Measurements from ENCODE around the gene TLE3. TPM values are rescaled to one million over a fixed set of nuclear protein-coding genes. Genes with fewer than 3 reads are reported as not detected.

TLE3 gene
- total and polyA plus RNA-seq, 2 donors: 21.5 to 25.7 TPM

GRCh38 chr15:70033109-70033508 lies 64.6 kb downstream of the TLE3 start:
- DNase-seq (ENCODE audit: extremely low spot score): no peak
- no peaks in the 10 kb centered on the region for H3K4me1 ChIP-seq (ENCODE audit: insufficient read depth)
- H3K36me3 ChIP-seq (ENCODE audit: insufficient read depth): no peaks in the 10 kb centered on the region
- H3K27ac ChIP-seq (ENCODE audit: low read depth): no peak overlapping the region
- H3K4me3 ChIP-seq (ENCODE audit: low read depth, low read length): no peak overlapping the region
- 62% methylated on average over 10 of the region's 10 CpGs for WGBS

GRCh38 chr15:70032509-70032908 lies 65.2 kb downstream of the TLE3 start:
- no peaks in the 10 kb centered on the region for H3K4me1 ChIP-seq (ENCODE audit: insufficient read depth)
- H3K4me3 ChIP-seq (ENCODE audit: low read depth, low read length): no peak overlapping the region
- WGBS: 84% methylated on average over 2 of the region's 2 CpGs
- DNase-seq (ENCODE audit: extremely low spot score): no peak
- H3K27ac ChIP-seq (ENCODE audit: low read depth): no peak overlapping the region
- H3K36me3 ChIP-seq (ENCODE audit: insufficient read depth): no peaks in the 10 kb centered on the region

GRCh38 chr15:70031713-70032112 lies 66.0 kb downstream of the TLE3 start:
- no peak overlapping the region for H3K27ac ChIP-seq (ENCODE audit: low read depth)
- no peak overlapping the region for H3K4me3 ChIP-seq (ENCODE audit: low read depth, low read length)
- H3K4me1 ChIP-seq (ENCODE audit: insufficient read depth): no peaks in the 10 kb centered on the region
- H3K36me3 ChIP-seq (ENCODE audit: insufficient read depth): no peaks in the 10 kb centered on the region
- WGBS: 96% methylated on average over 2 of the region's 2 CpGs
- DNase-seq (ENCODE audit: extremely low spot score): no peak

- 95% methylated on average over 5 of the region's 5 CpGs for WGBS
- no peak for DNase-seq (ENCODE audit: extremely low spot score)
- Histone ChIP-seq H3K27ac (ENCODE audit: low read depth) (no peak overlapping the region), H3K36me3 (ENCODE audit: insufficient read depth) (no peaks in the 10 kb centered on the region), H3K4me3 (ENCODE audit: low read depth, low read length) (no peak overlapping the region), H3K4me1 (ENCODE audit: insufficient read depth) (no peaks in the 10 kb centered on the region)
These were observed 66.5 kb downstream of the TLE3 start for GRCh38 chr15:70031261-70031660.

- WGBS: 97% methylated on average over 5 of the region's 5 CpGs
- no peaks in the 10 kb centered on the region for H3K36me3 ChIP-seq (ENCODE audit: insufficient read depth)
These were observed 66.9 kb downstream of the TLE3 start for GRCh38 chr15:70030851-70031250.

GRCh38 chr15:70029297-70029701 lies 68.4 kb downstream of the TLE3 start:
- no peak overlapping the region for H3K4me3 ChIP-seq (ENCODE audit: low read depth, low read length)
- no peaks in the 10 kb centered on the region for H3K4me1 ChIP-seq (ENCODE audit: insufficient read depth)
- H3K36me3 ChIP-seq (ENCODE audit: insufficient read depth): no peaks in the 10 kb centered on the region
- DNase-seq (ENCODE audit: extremely low spot score): no peak
- no peak overlapping the region for H3K27ac ChIP-seq (ENCODE audit: low read depth)
- 90% methylated on average over 3 of the region's 3 CpGs for WGBS

More at GRCh38 chr15:70030851-70031250, 66.9 kb downstream of the TLE3 start:
- H3K4me3 ChIP-seq (ENCODE audit: low read depth, low read length): no peak overlapping the region
- H3K27ac ChIP-seq (ENCODE audit: low read depth): no peak overlapping the region
- no peak for DNase-seq (ENCODE audit: extremely low spot score)
- H3K4me1 ChIP-seq (ENCODE audit: insufficient read depth): no peaks in the 10 kb centered on the region

- Histone ChIP-seq H3K27ac (ENCODE audit: low read depth) (no peak overlapping the region), H3K4me3 (ENCODE audit: low read depth, low read length) (no peak overlapping the region), H3K4me1 (ENCODE audit: insufficient read depth) (no peaks in the 10 kb centered on the region), H3K36me3 (ENCODE audit: insufficient read depth) (no peaks in the 10 kb centered on the region)
- DNase-seq (ENCODE audit: extremely low spot score): no peak
- WGBS: 93% methylated on average over 1 of the region's 1 CpG
These were observed 70.2 kb downstream of the TLE3 start for GRCh38 chr15:70027518-70027917.

- 90% methylated on average over 5 of the region's 5 CpGs for WGBS
- H3K27ac ChIP-seq (ENCODE audit: low read depth): no peak overlapping the region
- no peak for DNase-seq (ENCODE audit: extremely low spot score)
- H3K36me3 ChIP-seq (ENCODE audit: insufficient read depth): no peaks in the 10 kb centered on the region
- H3K4me3 ChIP-seq (ENCODE audit: low read depth, low read length): no peak overlapping the region
- H3K4me1 ChIP-seq (ENCODE audit: insufficient read depth): no peaks in the 10 kb centered on the region
These were observed 70.7 kb downstream of the TLE3 start for GRCh38 chr15:70026991-70027390.

- no peaks in the 10 kb centered on the region for H3K4me1 ChIP-seq (ENCODE audit: insufficient read depth)
- WGBS: 78% methylated on average over 11 of the region's 11 CpGs
- no peak overlapping the region for H3K4me3 ChIP-seq (ENCODE audit: low read depth, low read length)
- H3K27ac ChIP-seq (ENCODE audit: low read depth): no peak overlapping the region
- H3K36me3 ChIP-seq (ENCODE audit: insufficient read depth): no peaks in the 10 kb centered on the region
- DNase-seq (ENCODE audit: extremely low spot score): no peak
These were observed 72.1 kb downstream of the TLE3 start for GRCh38 chr15:70025413-70026296.

- no peak for DNase-seq (ENCODE audit: extremely low spot score)
- H3K4me1 ChIP-seq (ENCODE audit: insufficient read depth): no peaks in the 10 kb centered on the region
- H3K36me3 ChIP-seq (ENCODE audit: insufficient read depth): no peaks in the 10 kb centered on the region
- H3K27ac ChIP-seq (ENCODE audit: low read depth): no peak overlapping the region
- no peak overlapping the region for H3K4me3 ChIP-seq (ENCODE audit: low read depth, low read length)
- WGBS: 83% methylated on average over 18 of the region's 18 CpGs
These were observed 73.2 kb downstream of the TLE3 start for GRCh38 chr15:70024521-70024920.

GRCh38 chr15:70023769-70024491 lies 73.8 kb downstream of the TLE3 start:
- H3K36me3 ChIP-seq (ENCODE audit: insufficient read depth): no peaks in the 10 kb centered on the region
- no peaks in the 10 kb centered on the region for H3K4me1 ChIP-seq (ENCODE audit: insufficient read depth)
- H3K27ac ChIP-seq (ENCODE audit: low read depth): no peak overlapping the region
- 21% methylated on average over 16 of the region's 16 CpGs for WGBS
- no peak for DNase-seq (ENCODE audit: extremely low spot score)
- H3K4me3 ChIP-seq (ENCODE audit: low read depth, low read length): no peak overlapping the region

- no peak for DNase-seq (ENCODE audit: extremely low spot score)
- Histone ChIP-seq H3K4me3 (ENCODE audit: low read depth, low read length) (no peak overlapping the region), H3K36me3 (ENCODE audit: insufficient read depth) (no peaks in the 10 kb centered on the region), H3K27ac (ENCODE audit: low read depth) (no peak overlapping the region), H3K4me1 (ENCODE audit: insufficient read depth) (no peaks in the 10 kb centered on the region)
- WGBS: 67% methylated on average over 7 of the region's 7 CpGs
These were observed 74.5 kb downstream of the TLE3 start for GRCh38 chr15:70023064-70023768.

GRCh38 chr15:70020229-70020628 lies 77.5 kb downstream of the TLE3 start:
- no peak for DNase-seq (ENCODE audit: extremely low spot score)
- 92% methylated on average over 5 of the region's 5 CpGs for WGBS
- H3K36me3 ChIP-seq (ENCODE audit: insufficient read depth): no peaks in the 10 kb centered on the region
- H3K4me1 ChIP-seq (ENCODE audit: insufficient read depth): no peaks in the 10 kb centered on the region
- H3K27ac ChIP-seq (ENCODE audit: low read depth): no peak overlapping the region
- H3K4me3 ChIP-seq (ENCODE audit: low read depth, low read length): no peak overlapping the region

Data from urinary bladder (tissue), 4 donors.